IPS DF 4.7 (cell line): Measurements from ENCODE around the gene SPAG17.

Experiments
- DNase-seq: peaks from one replicate; pipeline ENCODE4 v3.0.0-alpha.2; 2013; ENCODE audit warnings: low spot score; ENCODE audit errors: extremely low read depth

The SPAG17 gene

DNA sequence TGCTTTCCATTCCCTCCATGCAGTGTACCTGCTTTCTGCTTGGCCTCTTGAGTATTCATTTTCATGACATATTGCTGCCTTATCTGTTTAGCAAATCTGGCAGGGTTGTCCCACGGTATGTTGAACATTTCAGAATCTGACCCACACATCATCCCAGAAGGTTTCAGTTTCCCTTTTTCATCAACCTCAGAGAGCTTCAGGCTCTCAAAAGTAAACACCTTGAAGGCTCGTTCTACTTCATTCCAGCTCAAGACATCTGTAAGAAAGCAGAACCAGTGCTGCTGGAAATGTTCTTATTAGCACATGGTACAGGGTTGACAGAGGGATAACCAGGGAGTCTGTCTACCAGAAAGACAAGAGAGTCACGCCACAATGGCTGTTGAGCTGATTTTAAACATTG, 103.6 kb downstream of the SPAG17 start:
- no peak for DNase-seq

DNA sequence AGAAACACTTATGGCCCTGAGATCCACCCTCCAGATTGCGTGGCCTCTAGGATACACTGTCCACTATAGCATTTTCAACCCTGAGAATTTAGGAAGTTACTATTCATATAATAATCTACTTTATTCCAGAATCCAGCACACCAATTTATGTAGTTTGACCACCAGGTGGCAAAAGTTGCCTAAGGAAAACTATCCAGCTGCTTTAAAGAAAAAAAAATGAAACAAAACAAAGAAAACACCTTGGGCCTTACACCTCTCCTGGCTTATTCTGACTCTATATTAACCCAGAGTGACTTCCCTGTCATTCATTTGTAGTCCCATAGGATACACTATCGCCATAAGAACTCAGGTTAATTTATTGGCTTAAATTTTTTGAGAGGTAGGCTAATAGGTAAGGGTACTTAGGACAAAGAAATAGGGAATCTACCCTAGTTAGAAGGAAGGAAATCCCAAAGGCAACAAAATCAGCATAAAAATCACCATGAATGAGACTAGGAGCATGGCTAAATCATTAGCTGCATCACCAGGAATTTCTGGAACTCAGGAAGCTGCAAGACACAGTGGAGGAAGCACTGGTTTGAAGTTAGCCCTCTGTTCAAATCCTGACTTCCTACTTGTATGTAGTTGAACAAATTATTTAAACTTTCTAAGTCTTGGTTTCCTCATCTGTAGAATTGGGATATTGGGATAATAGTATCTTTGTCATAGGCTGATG, 107.5 kb downstream of the SPAG17 start:
- DNase-seq, result peak; percentile 49

DNA sequence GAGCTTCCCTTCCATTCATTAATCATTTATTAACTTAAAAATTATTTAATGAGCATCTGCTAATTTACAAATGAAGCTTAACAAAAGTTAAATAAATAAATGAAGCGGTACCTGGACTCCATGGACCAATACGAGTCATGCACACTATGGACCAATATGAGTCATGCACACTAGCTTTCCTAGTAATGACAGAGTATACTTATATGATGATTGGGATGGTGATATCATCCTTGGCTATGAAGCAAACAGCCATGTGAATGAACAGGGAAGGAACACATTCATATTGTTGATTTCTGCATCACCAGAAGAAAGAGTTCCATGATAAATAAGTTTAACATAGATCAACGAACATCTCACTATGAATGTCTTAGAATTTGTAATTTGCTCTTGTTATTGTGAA, 109.9 kb downstream of the SPAG17 start:
- DNase-seq, result no peak

DNA sequence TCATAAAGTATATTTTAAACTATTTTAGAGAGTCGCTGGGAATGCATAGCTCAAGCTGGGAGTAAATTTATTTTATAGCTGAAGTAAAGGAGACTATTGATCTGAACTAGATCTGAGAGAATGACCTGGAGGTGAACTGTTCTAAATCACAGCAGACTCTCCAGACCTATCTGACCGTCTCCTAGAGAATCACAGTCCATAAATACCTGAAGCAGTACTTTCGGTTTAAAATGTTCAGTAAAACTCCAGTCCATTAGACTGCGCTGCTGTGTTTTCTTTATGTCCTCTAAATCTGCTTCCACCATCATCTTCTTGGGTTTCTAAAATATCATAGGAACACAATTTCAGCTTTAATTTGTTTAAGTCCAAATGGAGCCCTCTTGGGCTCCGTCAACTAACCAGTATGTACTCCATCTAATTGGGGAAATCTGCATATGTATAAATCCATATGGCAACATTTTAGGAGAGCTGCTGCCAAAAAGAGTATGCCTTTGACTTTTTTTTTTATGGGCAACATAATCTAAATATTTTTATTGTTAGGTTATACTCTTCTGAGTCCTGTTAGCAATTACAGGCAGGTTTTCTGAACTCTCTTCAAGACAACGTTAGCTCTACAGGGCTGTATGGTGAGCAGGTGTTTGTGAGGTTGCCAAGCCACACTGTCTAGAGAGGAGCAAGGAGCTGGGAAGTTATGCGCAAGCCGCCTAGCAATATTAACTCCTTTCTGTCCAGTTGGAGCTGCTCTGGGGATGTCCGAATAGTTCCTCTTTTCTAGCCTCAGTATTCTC, 111.2 kb downstream of the SPAG17 start:
- DNase-seq, result no peak

DNA sequence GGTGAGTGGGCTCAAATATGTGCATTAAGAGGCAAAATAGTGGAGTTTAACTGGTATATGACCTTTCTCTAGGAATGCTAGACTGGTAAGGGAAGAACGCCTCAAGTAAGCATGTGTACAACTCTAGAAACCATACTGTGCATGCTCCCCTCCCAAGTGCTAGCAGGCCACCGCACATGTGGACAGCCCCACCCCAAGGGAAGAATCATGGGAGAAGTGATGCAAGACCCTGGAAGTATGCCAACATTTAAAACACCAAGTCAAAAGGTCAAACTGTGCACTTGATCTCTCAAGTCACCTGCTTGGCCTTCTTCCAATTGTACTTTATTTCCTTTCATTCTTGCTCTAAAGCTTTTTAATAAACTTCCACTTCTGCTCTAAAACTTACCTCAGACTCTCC, 135.0 kb downstream of the SPAG17 start:
- DNase-seq, result no peak

DNA sequence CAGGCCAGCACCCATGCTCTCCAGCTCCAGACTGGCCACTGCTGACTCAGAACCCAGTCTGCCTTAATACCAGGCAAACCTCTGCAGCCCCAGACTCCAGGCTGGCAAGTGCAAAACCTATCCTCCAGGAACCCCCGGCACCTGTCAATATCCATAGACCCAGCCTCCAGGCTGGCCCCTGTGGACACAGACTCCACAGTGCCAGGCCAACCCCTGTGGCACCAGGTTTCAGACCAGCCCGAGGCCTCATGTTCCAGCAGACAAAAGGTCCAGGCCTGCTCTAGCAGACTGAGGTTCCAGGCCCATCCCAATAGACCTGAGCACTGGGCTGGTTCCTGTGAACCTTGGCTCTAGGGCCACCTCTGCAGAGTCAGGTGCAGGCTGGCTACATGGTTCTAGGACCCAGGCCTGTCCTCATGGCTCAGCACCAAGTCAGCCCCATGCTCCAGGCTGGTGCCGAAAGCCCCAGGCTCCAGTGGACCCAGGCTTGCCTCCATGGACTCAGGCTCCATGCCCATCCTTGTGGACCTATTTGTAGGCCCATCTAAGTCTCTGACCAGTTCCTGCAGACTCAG, 137.3 kb downstream of the SPAG17 start:
- DNase-seq, result no peak

DNA sequence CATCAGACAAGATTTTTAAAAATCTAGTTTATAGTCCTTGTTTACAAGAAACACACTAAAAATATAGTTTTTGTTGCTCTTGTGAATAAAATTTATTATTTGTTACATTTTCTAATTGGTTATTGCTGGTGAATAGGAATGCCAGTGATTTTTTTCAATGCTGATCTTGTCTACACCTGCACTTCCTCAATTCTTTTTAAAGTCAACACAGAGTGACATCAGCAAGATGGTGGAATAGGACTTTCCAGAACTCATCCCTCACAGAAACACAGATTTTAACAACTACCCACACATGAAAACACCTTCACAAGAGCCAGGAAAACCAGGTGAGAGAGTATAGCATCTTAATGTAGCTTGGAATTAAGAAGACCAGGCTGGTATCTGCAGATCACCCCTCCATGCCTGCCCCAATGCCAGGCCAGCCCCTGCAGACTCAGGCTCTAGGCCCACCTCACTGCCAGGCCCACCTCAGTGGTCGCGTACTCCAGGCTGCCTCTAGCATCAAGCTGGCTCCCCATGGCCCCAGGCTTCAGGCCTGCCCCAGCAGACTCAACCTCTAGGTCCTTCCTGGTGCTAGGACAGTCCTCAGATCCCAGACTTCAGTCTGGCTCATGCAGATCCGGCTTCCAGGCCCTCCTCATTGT, 137.9 kb downstream of the SPAG17 start:
- no peak for DNase-seq

DNA sequence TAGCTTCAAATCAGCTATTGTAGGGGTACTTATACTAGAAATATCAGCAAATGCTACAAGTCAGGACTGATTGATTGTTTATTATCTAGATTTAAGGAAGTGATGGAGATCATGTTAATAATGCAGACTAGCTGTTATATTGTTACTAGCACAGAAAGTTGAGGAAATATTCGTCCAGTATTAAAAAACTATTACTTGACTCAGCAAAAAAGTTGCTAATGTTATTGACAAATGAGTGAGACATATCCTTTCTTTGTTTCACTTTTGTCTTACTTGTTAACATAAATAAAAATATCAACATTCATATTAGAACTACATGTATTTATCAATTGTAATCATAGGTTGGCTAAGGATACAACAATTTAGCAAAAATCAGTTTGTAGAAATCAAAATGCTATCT, 141.4 kb downstream of the SPAG17 start:
- DNase-seq, result no peak

DNA sequence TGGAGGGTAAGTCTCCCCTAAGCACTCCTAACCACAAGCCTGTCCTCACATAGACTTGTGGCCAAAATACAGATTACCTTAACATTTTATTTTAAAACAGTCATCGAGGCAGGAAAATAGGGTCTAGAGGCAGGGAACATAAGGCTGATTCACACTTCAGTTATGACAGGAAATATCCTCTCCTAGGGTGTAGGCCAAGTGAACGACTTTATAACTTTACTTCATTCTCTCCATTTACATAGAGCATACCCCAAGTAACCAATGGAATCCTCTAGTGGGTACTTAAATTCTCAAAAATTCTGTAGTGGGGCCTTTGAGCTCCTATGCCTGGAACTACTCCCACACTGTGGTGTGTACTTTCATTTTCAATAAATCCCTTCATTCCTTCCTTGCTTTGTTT, 142.5 kb downstream of the SPAG17 start:
- DNase-seq, result no peak

DNA sequence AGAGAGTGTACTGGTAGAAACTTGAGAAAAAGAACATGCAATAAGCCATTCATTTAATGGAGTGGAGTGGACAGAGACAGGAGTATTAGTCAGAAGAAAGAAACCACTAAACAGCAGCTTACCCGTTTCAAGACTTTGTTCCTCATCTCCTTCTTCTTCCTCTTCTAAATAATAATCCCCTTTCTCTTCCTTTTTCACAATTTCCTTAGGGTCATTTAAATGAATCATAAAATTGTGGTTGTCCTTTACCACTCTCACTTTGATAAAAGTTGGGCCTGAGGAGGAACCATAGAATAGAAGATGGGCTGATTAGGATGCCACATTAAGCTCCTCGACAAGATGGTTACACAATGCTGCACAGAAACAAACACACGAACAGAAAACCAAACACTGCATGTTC, 145.9 kb downstream of the SPAG17 start:
- no peak for DNase-seq

DNA sequence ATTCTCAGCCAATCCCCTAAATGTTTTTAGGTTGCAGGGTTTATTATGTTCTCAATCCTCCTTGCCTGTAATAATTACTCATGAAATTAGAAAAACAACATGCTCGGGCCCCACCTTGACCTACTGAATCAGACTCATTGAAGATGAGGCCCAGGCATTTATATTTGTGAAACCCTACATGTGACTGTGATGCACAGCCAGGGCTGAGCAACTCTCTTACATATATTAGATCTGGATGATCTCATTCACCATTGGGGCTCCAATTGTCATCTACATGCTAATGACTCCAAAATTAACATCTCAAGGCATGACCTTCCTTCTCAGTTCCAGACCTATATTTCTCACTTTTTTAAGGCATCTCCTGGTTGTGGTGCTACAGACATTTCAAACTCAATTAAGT, 152.1 kb downstream of the SPAG17 start:
- DNase-seq, result no peak

DNA sequence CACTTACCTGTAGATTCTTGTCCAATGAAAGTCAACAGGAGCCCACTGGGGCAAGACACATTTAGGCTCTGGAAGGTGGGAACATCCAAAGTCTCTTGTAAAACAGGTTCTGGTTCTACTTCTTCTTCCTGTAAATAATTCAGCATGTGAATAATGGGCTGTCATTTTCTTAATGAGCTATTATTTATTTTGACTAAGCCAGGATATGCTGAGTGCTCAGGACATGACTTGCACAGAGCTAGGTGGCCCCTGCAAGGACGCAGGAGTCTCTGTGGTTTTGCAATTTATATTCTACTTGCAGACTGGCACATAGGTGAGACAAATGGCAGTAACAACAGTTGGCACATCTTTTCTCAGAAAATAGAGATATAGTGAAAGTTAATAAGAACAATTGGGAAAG, 156.8 kb downstream of the SPAG17 start:
- DNase-seq, result no peak

DNA sequence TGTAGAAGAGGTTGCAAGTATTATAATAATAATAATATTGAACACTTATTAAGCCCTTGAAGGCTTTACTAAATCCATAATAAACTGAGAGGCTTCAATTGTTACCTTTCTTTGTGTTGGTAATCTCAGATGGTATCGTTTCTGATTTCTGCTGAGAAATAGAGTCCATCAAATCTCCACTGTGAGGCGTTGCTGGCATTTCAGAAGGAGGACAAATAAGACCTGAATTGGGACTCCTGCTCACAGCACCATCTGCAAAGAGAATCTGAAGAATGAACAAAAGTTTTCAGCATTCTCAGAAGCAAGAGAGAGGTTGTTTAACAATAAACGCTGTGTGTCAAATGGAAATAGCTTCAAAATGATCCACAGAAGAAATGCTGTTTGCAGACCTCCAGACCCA, 161.8 kb downstream of the SPAG17 start:
- no peak for DNase-seq

DNA sequence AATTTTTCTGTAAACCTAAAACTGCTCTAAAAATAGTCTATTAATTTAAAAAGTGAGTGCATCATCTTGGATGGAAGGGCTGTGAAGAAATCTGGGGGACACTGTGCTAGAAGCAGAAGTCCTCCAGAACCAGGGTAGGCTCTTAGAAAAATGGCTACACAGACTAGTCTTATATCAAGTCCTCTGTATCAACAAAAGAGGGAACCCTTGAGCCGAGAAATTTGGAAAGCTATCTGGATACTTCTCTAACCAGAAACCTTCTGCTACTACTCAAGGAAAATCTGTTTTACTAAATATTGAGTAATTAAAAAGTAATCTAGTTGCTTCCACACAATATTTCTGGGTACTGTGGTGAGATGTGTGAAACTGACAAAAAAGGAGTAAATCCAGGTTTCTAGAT, 163.4 kb downstream of the SPAG17 start:
- DNase-seq, result no peak

DNA sequence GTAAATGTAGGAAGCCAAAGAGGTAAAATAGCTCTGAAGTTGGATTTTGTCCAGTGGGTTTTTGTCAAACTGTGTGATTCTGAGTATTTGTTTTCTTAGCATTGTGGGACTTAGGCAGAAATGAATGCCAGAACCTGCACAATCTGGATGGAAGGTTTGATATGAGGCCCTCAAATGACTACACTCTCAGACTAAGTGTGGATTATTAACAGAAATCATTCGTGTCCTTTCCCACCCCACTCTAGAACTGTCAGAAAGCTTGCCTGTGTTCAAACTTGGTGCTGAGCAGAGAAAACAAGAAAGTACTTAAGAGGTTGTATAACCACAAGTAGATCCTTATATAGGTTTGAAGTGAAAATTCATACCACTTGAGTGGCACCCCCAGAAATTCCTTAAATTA, 167.0 kb downstream of the SPAG17 start:
- no peak for DNase-seq

DNA sequence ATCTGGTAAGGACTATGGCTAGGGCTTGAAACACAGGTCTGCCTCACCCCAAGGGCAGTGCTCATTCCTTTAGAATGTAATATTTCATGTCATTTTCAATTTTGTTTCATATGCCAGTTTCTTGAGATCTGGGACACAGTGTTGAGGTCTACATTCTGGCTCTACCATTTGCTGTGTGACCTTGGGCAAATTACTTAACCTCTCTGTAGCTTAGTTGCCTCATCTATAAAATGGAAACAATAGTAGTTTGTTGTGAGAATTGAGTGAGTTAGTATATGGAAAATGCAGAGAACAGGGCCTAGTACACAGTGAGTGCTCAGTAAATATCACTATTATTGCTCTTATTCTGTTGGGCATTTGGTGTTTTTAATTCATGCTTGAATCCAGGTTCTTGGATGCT, 171.1 kb downstream of the SPAG17 start:
- no peak for DNase-seq

DNA sequence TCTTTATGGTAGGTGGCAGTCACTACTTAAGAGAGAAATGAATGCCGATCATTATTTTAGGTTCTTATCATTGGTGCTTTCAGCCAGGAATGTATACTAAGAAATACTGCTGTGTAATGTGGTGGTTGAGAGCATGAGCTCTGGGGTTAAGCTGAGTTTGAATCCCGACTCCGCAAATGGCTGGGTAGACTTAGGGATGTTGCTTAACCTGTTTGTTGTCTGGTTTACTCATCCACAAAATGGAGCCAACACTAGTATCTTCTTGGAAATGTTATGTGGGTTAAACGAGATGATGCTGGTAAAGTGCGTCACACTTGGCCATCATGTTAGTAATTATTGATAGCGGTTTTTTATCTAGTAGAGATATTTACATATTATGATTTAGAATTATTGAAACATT, 171.7 kb downstream of the SPAG17 start:
- DNase-seq, result no peak

DNA sequence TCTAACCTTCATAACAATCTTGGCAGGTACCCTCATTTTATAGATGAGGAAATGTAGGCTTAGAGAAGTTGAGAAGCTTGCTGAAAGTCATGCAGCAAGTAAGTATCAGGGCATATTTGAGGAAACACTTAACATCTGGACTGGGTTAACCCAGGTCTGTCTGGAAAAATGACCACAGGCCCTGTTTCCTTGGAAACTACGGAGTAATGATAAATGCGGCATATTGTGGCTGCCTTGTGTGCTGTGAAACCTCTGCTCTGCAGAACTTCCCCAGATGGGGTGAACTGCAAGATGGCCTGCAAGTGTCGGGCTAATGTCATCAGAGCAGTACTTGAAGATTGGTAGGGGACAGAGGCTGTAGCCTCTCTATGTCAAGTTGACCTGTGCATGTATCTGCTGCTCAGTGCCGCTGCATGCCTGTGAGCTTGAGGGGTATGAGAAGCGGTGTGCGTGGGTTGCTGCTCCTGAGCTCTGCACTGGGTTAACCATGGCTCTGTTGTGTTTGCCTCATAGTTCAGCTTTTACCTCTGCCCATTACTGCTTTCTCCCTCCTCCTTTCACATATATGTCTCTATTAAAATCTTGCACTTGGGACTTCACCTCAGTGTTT, 172.4 kb downstream of the SPAG17 start:
- DNase-seq, result no peak

DNA sequence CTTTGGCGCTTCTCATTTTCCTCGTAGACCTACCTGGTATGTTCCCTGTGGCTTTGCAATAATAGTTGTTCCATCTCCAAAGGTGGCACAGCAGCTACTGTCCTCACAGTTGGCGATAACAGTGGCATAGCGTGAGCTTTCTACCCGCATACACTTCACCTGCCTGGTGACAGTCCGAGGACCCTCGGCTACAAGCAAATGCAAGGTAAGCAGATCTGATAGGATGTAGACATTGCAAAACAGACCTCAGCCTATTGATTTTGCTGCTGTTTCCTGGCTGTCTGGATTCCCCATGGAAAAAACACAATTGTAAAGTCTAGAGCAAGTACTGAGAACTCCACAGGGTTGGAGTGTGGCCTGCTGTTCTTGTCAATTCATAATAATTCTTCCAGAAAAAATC, 177.0 kb downstream of the SPAG17 start:
- no peak for DNase-seq

DNA sequence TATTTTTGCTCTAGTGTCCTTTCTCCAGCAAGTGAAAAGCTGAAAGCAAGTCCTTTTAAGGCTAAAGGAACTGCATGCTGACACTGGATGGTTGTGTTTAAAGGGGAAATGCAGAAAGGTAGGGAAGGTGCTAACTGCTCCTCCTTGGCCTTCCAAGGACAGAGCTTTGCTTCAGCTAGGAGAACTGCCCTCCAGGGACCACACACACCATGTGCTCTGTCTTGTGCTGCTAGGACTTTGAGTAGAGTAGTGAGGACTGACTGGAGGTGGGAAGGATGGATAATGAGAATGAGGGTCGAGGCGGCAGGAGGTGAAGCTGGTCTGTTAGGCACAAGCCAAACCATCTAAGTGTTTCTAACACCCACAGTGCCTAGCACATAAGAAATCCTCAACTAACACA, 177.6 kb downstream of the SPAG17 start:
- no peak for DNase-seq

DNA sequence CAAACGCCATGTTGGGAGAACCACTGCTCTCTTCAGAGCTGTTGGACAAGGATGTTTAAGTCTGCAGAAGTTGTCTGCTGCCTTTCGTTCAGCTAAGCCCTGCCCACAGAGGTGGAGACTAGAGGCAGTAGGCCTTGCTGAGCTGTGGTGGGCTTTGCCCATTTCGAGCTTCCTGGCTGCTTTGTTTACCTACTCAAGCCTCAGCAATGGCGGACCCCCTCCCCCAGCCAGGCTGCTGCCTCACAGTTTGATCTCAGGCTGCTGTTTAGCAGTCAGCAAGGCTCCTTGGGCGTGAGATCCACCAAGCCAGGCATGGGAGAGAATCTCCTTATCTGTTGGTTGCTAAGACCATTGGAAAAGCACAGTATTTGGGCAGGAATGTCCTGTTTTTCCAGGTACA, 180.7 kb downstream of the SPAG17 start:
- DNase-seq, result no peak

DNA sequence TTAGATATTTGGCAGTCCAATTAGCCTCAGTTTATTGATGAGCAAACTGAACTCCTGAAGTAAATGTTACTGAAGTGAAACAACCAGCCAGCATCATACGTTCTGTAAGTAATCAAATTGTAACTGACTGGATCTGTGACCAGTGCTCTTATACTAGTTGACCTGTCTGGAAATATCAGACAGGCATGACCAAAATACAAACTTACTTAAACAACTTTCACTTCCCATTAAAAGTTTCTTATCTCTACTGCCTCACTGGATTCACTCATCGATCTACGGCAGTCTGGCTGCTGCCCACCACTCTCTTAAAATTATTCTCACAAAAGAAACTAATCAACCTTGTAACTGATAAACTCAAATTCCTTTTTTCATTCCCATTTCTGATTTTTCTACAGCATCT, 199.1 kb downstream of the SPAG17 start:
- DNase-seq, result no peak
